Measurements from ENCODE around the gene EIF4A3.

The EIF4A3 gene

DNA sequence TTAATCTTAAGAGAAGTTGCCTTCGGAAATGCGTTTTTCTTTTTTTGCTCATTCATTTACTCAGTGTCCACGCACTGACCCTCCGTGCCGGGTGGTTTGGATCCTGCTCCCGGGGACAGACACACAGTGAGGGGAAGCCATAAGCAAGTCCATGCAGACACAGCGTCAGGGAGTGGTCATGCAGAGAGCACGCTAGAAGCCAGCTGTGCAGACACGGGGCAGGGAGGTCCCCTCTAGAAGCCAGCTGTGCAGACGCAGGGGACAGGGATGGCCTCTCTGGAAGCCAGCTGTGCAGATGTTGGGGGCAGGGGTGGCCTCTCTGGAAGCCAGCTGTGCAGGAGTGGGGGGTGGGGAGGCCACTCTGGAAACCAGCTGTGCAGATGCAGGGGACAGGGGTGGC lies 40.8 kb downstream of the EIF4A3 start:
- H3K4me2 ChIP-seq, result no peak overlapping the region

DNA sequence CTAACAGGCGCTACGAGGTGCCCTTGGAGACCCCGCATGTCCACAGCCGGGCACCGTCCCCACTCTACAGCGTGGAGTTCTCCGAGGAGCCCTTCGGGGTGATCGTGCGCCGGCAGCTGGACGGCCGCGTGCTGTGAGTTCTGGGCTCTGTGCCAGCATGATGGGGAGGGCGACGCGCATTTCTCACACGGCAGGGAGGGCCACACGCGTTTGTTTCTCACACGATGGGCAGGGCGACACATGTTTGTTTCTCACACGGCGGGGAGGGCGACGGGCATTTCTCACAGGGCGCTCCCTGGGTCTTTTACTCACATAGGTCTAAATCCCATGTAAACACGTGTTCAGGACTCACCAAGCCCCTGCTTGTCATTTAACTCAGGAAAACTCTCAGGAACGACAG lies 41.2 kb downstream of the EIF4A3 start:
- TF ChIP-seq, protein P1, sequence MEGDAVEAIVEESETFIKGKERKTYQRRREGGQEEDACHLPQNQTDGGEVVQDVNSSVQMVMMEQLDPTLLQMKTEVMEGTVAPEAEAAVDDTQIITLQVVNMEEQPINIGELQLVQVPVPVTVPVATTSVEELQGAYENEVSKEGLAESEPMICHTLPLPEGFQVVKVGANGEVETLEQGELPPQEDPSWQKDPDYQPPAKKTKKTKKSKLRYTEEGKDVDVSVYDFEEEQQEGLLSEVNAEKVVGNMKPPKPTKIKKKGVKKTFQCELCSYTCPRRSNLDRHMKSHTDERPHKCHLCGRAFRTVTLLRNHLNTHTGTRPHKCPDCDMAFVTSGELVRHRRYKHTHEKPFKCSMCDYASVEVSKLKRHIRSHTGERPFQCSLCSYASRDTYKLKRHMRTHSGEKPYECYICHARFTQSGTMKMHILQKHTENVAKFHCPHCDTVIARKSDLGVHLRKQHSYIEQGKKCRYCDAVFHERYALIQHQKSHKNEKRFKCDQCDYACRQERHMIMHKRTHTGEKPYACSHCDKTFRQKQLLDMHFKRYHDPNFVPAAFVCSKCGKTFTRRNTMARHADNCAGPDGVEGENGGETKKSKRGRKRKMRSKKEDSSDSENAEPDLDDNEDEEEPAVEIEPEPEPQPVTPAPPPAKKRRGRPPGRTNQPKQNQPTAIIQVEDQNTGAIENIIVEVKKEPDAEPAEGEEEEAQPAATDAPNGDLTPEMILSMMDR (conservative IDR thresholded peaks at IDR 0.05; ENCODE audit: low read depth, low read length), result no peak
- Histone ChIP-seq H3K36me3 (ENCODE audit: insufficient read depth) (no peaks in the 10 kb centered on the region), H3K27ac (no peak overlapping the region), H4K20me1 (ENCODE audit: insufficient read depth) (no peaks in the 10 kb centered on the region), H3K79me2 (ENCODE audit: insufficient read depth, low read depth) (no peaks in the 10 kb centered on the region), H3K4me1 (ENCODE audit: low read depth, poor library complexity, severe bottlenecking) (peaks cover 11% of the 10 kb centered on the region), H3K4me3 (IDR thresholded peaks at IDR 0.05; ENCODE audit: insufficient read depth, low read depth, low read length) (no peak overlapping the region), H3K9ac (no peak overlapping the region), H3K27me3 (ENCODE audit: insufficient read depth, low read depth) (no peaks in the 10 kb centered on the region), H2AFZ (ENCODE audit: low read depth) (no peak overlapping the region), H3K4me2 (no peak overlapping the region)

More for the DNA sequence above, 40.8 kb downstream of the EIF4A3 start:
- H3K9ac ChIP-seq, result no peak overlapping the region
- no peaks in the 10 kb centered on the region for H3K79me2 ChIP-seq (ENCODE audit: insufficient read depth, low read depth)
- no peak overlapping the region for H3K27ac ChIP-seq
- no peak overlapping the region for H3K4me3 ChIP-seq (IDR thresholded peaks at IDR 0.05; ENCODE audit: insufficient read depth, low read depth, low read length)
- H3K4me1 ChIP-seq (ENCODE audit: low read depth, poor library complexity, severe bottlenecking), result peaks cover 9% of the 10 kb centered on the region
- H2AFZ ChIP-seq (ENCODE audit: low read depth), result no peak overlapping the region
- H3K36me3 ChIP-seq (ENCODE audit: insufficient read depth), result no peaks in the 10 kb centered on the region
- no peaks in the 10 kb centered on the region for H4K20me1 ChIP-seq (ENCODE audit: insufficient read depth)
- H3K27me3 ChIP-seq (ENCODE audit: insufficient read depth, low read depth), result no peaks in the 10 kb centered on the region
- TF ChIP-seq, protein P1 (conservative IDR thresholded peaks at IDR 0.05; ENCODE audit: low read depth, low read length), result no peak

DNA sequence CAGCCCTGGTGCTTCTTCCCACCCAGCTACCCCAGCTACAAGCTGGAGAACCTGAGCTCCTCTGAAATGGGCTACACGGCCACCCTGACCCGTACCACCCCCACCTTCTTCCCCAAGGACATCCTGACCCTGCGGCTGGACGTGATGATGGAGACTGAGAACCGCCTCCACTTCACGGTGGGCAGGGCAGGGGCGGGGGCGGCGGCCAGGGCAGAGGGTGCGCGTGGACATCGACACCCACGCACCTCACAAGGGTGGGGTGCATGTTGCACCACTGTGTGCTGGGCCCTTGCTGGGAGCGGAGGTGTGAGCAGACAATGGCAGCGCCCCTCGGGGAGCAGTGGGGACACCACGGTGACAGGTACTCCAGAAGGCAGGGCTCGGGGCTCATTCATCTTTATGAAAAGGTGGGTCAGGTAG lies 42.0 kb downstream of the EIF4A3 start:
- TF ChIP-seq, protein P1 (conservative IDR thresholded peaks at IDR 0.05; ENCODE audit: low read depth, low read length), result no peak
- H3K27ac ChIP-seq, result no peak overlapping the region
- no peaks in the 10 kb centered on the region for H4K20me1 ChIP-seq (ENCODE audit: insufficient read depth)
- no peak overlapping the region for H3K4me3 ChIP-seq (IDR thresholded peaks at IDR 0.05; ENCODE audit: insufficient read depth, low read depth, low read length)
- H3K27me3 ChIP-seq (ENCODE audit: insufficient read depth, low read depth), result peaks cover 4% of the 10 kb centered on the region
- no peak overlapping the region for H3K4me2 ChIP-seq
- no peak overlapping the region for H2AFZ ChIP-seq (ENCODE audit: low read depth)
- H3K9ac ChIP-seq, result no peak overlapping the region
- no peaks in the 10 kb centered on the region for H3K36me3 ChIP-seq (ENCODE audit: insufficient read depth)
- peaks cover 17% of the 10 kb centered on the region for H3K4me1 ChIP-seq (ENCODE audit: low read depth, poor library complexity, severe bottlenecking)
- no peaks in the 10 kb centered on the region for H3K79me2 ChIP-seq (ENCODE audit: insufficient read depth, low read depth)

DNA sequence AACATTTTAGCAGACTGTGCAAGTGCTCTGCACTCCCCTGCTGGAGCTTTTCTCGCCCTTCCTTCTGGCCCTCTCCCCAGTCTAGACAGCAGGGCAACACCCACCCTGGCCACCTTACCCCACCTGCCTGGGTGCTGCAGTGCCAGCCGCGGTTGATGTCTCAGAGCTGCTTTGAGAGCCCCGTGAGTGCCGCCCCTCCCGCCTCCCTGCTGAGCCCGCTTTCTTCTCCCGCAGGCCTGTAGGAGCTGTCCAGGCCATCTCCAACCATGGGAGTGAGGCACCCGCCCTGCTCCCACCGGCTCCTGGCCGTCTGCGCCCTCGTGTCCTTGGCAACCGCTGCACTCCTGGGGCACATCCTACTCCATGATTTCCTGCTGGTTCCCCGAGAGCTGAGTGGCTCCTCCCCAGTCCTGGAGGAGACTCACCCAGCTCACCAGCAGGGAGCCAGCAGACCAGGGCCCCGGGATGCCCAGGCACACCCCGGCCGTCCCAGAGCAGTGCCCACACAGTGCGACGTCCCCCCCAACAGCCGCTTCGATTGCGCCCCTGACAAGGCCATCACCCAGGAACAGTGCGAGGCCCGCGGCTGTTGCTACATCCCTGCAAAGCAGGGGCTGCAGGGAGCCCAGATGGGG lies 42.5 kb downstream of the EIF4A3 start:
- Histone ChIP-seq H3K27me3 (ENCODE audit: insufficient read depth, low read depth) (peaks cover 8% of the 10 kb centered on the region), H3K4me3 (IDR thresholded peaks at IDR 0.05; ENCODE audit: insufficient read depth, low read depth, low read length) (no peak overlapping the region), H3K27ac (no peak overlapping the region), H2AFZ (ENCODE audit: low read depth) (no peak overlapping the region), H4K20me1 (ENCODE audit: insufficient read depth) (no peaks in the 10 kb centered on the region), H3K79me2 (ENCODE audit: insufficient read depth, low read depth) (no peaks in the 10 kb centered on the region), H3K9ac (no peak overlapping the region), H3K4me1 (ENCODE audit: low read depth, poor library complexity, severe bottlenecking) (peaks cover 17% of the 10 kb centered on the region), H3K36me3 (ENCODE audit: insufficient read depth) (no peaks in the 10 kb centered on the region), H3K4me2 (no peak overlapping the region)
- TF ChIP-seq, protein P1 (conservative IDR thresholded peaks at IDR 0.05; ENCODE audit: low read depth, low read length), result no peak

Measured in KMS-11 (cell line).